Activated CD8-positive, alpha-beta memory T cell treated with anti-CD3 and anti-CD28 coated beads for 48 hours (primary cell): ENCODE data around the gene PKD1L1.

ENCODE experiments used
- DNase-seq, 3 experiments: peaks; one replicate each; pipeline ENCODE4 v3.0.0-alpha.2; 2020; ENCODE audit warnings: low read depth in 2 of 3, low spot score in 2 of 3

PKD1L1 gene

GRCh38 chr7:47743965-47744591 lies 204.2 kb downstream of the PKD1L1 start:
- no peak for DNase-seq

- DNase-seq = no peak
Observed at GRCh38 chr7:47741984-47742383, 206.3 kb downstream of the PKD1L1 start.

GRCh38 chr7:47739891-47740290 lies 208.4 kb downstream of the PKD1L1 start:
- DNase-seq = no peak

- DNase-seq = no peak
Observed at GRCh38 chr7:47739301-47739875, 208.9 kb downstream of the PKD1L1 start.

GRCh38 chr7:47738563-47739166 lies 209.6 kb downstream of the PKD1L1 start:
- no peak for DNase-seq

- no peak for DNase-seq
Observed at GRCh38 chr7:47737601-47738000, 210.7 kb downstream of the PKD1L1 start.

GRCh38 chr7:47735431-47736345 lies 212.6 kb downstream of the PKD1L1 start:
- no peak for DNase-seq

GRCh38 chr7:47734949-47735291 lies 213.3 kb downstream of the PKD1L1 start:
- no peak for DNase-seq

- DNase-seq = no peak
Observed at GRCh38 chr7:47734287-47734948, 213.8 kb downstream of the PKD1L1 start.

GRCh38 chr7:47730142-47730541 lies 218.1 kb downstream of the PKD1L1 start:
- DNase-seq = no peak

GRCh38 chr7:47726047-47726726 lies 222.1 kb downstream of the PKD1L1 start:
- no peak for DNase-seq

- no peak for DNase-seq
Observed at GRCh38 chr7:47725031-47725780, 223.1 kb downstream of the PKD1L1 start.
